ENCODE data around the gene MAT2B. TPM values are rescaled to one million over a fixed set of nuclear protein-coding genes. Genes with fewer than 3 reads are reported as not detected.

The MAT2B gene
- total and polyA plus RNA-seq, 2 of the 8 experiments (the other 6 are each of a cell fraction or from before 2014, with no cell fraction given) = 33.9 to 65.2 TPM

DNA sequence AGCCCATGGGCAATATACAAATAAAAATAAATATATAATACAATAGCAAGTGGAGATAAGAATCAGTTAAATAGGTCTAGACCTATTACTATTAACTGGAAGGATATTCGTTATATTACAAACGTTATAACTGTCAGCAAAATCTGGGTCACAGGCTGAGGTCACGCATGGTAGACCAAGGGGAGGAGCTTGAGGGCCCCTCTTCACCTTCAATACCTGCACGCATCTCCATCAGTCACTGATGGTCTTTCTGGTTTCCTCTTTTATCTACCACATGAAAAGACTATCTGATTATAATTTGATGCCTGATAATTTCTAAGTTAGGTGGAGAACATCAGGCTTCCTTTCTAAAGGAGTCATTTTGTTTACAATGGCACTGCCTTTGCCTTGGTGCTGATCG, 43.2 kb downstream of the MAT2B start:
- no peak overlapping the region for H2BK5ac ChIP-seq (ENCODE audit: low read depth, low read length)
- CTCF ChIA-PET (ENCODE audit: partially characterized antibody) = interaction anchor here (1.6 kb wide), 1 partner anchor 17 kb away, joined by 8 read pairs; no protein-coding TSS in a partner anchor
- TF ChIP-seq NANOG (IDR thresholded peaks at IDR 0.05; ENCODE audit: insufficient read depth, low read depth, low read length, poor library complexity, severe bottlenecking) (no peak), BRCA1 (IDR thresholded peaks at IDR 0.05; ENCODE audit: low read depth, low read length) (no peak), GTF2F1 (IDR thresholded peaks at IDR 0.05; ENCODE audit: borderline replicate concordance, low read depth, low read length) (no peak), SRF (IDR thresholded peaks at IDR 0.05; ENCODE audit: low read depth, low read length) (no peak), SP2 (IDR thresholded peaks at IDR 0.05; ENCODE audit: low read length) (no peak), CTCF (IDR thresholded peaks at IDR 0.05; ENCODE audit: control extremely low read depth in 1 of 3, insufficient read depth in 1 of 3, low read depth in 1 of 3, low read length in 3 of 3) (no peak), TAF1 (IDR thresholded peaks at IDR 0.05; ENCODE audit: low read depth, low read length) (no peak), RXRA (IDR thresholded peaks at IDR 0.05; ENCODE audit: insufficient read depth, low read depth, low read length) (no peak), CHD1 (IDR thresholded peaks at IDR 0.05; ENCODE audit: low read depth, low read length) (no peak), ZNF274 (IDR thresholded peaks at IDR 0.05; ENCODE audit: borderline replicate concordance, extremely low read depth, low read length) (no peak), SP4 (IDR thresholded peaks at IDR 0.05; ENCODE audit: low read length) (no peak)
- TF ChIP-seq, protein P1, sequence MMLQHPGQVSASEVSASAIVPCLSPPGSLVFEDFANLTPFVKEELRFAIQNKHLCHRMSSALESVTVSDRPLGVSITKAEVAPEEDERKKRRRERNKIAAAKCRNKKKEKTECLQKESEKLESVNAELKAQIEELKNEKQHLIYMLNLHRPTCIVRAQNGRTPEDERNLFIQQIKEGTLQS (IDR thresholded peaks at IDR 0.05; ENCODE audit: insufficient read depth, low read depth, low read length) = no peak

More for the DNA sequence above, 43.2 kb downstream of the MAT2B start:
- Histone ChIP-seq H2AK5ac (ENCODE audit: low read depth, low read length) (no peak overlapping the region), H3K79me1 (ENCODE audit: low read depth, low read length) (no peaks in the 10 kb centered on the region), H3K23ac (ENCODE audit: insufficient read length) (no peak overlapping the region), H2BK20ac (ENCODE audit: low read length) (no peak overlapping the region), H3K4me2 (ENCODE audit: insufficient read depth in 1 of 2, low read depth in 2 of 2, low read length in 2 of 2) (no peak overlapping the region), H2BK15ac (ENCODE audit: low read length) (no peak overlapping the region), H2AFZ (ENCODE audit: low read length) (peak overlapping the region; percentile 46; the same call in 1 of the 2 replicates), H4K5ac (ENCODE audit: insufficient read length, low read depth, low read length) (no peak overlapping the region), H4K20me1 (replicated peaks in 1 of 2; ENCODE audit: control insufficient read depth in 1 of 2, insufficient read depth in 2 of 2, low read length in 2 of 2) (no peaks in the 10 kb centered on the region), H2BK12ac (ENCODE audit: low read depth, low read length) (no peak overlapping the region), H3K18ac (ENCODE audit: extremely low read depth, low read length) (no peak overlapping the region), H3K56ac (replicated peaks; ENCODE audit: insufficient read length, low read depth, low read length) (no peak overlapping the region), H3K4me3 (ENCODE audit: extremely low read depth in 1 of 4, insufficient read depth in 2 of 4, low read depth in 3 of 4, low read length in 4 of 4) (no peak overlapping the region), H3K23me2 (ENCODE audit: low read depth, low read length) (no peaks in the 10 kb centered on the region), H3K27ac (ENCODE audit: low read depth, low read length) (no peak overlapping the region), H3K14ac (ENCODE audit: insufficient read length) (no peak overlapping the region), H3K4ac (replicated peaks; ENCODE audit: insufficient read length, low read depth, low read length) (no peak overlapping the region), H4K91ac (replicated peaks; ENCODE audit: insufficient read length, low read length) (no peak overlapping the region), H3K4me1 (replicated peaks in 1 of 4; ENCODE audit: control insufficient read depth in 3 of 4, insufficient read depth in 4 of 4, low read length in 3 of 4) (peaks cover 0 to 5% (median 4%) of the 10 kb centered on the region in 4 experiments; a peak in 3 of 7 replicates), H3K36me3 (ENCODE audit: control insufficient read depth in 2 of 4, insufficient read depth in 4 of 4, low read length in 3 of 4) (no peaks in the 10 kb centered on the region), H3K9ac (replicated peaks in 1 of 4; ENCODE audit: extremely low read depth in 1 of 4, low read depth in 3 of 4, low read length in 3 of 4) (no peak overlapping the region), H3K27me3 (replicated peaks in 1 of 4; ENCODE audit: control insufficient read depth in 3 of 4, extremely low read depth in 1 of 4, insufficient read depth in 3 of 4, low read length in 3 of 4) (no peaks in the 10 kb centered on the region), H3K79me2 (ENCODE audit: control insufficient read depth in 1 of 2, insufficient read depth in 2 of 2, low read length in 2 of 2) (no peaks in the 10 kb centered on the region), H3K9me3 (ENCODE audit: insufficient read depth in 2 of 2, low read depth in 1 of 2, low read length in 1 of 2) (no peaks in the 10 kb centered on the region), H2BK120ac (replicated peaks; ENCODE audit: low read depth, low read length) (no peak overlapping the region), H4K8ac (ENCODE audit: extremely low read depth, insufficient read depth, low read length) (no peak overlapping the region)
- POLR2A ChIA-PET (ENCODE audit: partially characterized antibody) = no interaction called here
- no peak for FAIRE-seq
- WGBS, 2 experiments (ENCODE audit: extremely low coverage in 1 of 2, insufficient coverage in 1 of 2, insufficient read length in 1 of 2, insufficient replicate concordance in 2 of 2, low coverage in 1 of 2, low lambda C conversion rate in 2 of 2, missing lambda C conversion rate in 1 of 2) = 89% methylated on average over 5 of the region's 5 CpGs; no CpG with 5 or more reads in 1 of the 2 experiments
- no peak for DNase-seq (ENCODE audit: low read depth in 1 of 2, low spot score in 2 of 2)
